T47D (cell line): Measurements from ENCODE around the gene NPTX1.

Experiments
- DNase-seq, 2 experiments: peaks; one replicate each; pipeline versions ENCODE4 v3.0.0 to v3.0.0-alpha.2; 2011 to 2012; ENCODE audit warnings: low read depth in 1 of 2, low spot score in 1 of 2
- JUND ChIP-seq: IDR thresholded peaks from 2 replicates; pipeline ENCODE4 v1.6.1; 2012; ENCODE audit warnings: low read depth
- in situ Hi-C: cut with HindIII; loops from 2 replicates; pipeline ENCODE4 v1.10.0; 2016; ENCODE audit warnings: low sequenced_read_pairs, low pct_unique_long_range_greater_than_20kb

NPTX1 gene

GRCh38 chr17:80439499-80439898 is 36.9 kb downstream of the NPTX1 start:
- DNase-seq = no peak
- no peak for TF ChIP-seq JUND
- in situ Hi-C loops = no loop called here

GRCh38 chr17:80438806-80439205 is 37.6 kb downstream of the NPTX1 start:
- TF ChIP-seq JUND = no peak
- in situ Hi-C loops = no loop called here

GRCh38 chr17:80437532-80437931 is 38.9 kb downstream of the NPTX1 start:
- DNase-seq = no peak
- no peak for TF ChIP-seq JUND
- in situ Hi-C loops = no loop called here

More at GRCh38 chr17:80438806-80439205, 37.6 kb downstream of the NPTX1 start:
- no peak for DNase-seq

- no peak for TF ChIP-seq JUND
- in situ Hi-C loops = no loop called here
- no peak for DNase-seq
Measured at GRCh38 chr17:80433916-80434666, 42.3 kb downstream of the NPTX1 start.

- DNase-seq = no peak
- in situ Hi-C loops = no loop called here
- no peak for TF ChIP-seq JUND
Measured at GRCh38 chr17:80432961-80433550, 43.4 kb downstream of the NPTX1 start.

- no peak for TF ChIP-seq JUND
- in situ Hi-C loops = no loop called here
- no peak for DNase-seq
Measured at GRCh38 chr17:80432350-80432955, 44.0 kb downstream of the NPTX1 start.

- TF ChIP-seq JUND = no peak
- in situ Hi-C loops = no loop called here
- no peak for DNase-seq
Measured at GRCh38 chr17:80431246-80432195, 44.9 kb downstream of the NPTX1 start.

- no peak for DNase-seq
- TF ChIP-seq JUND = no peak
- in situ Hi-C loops = no loop called here
Measured at GRCh38 chr17:80430446-80431245, 45.8 kb downstream of the NPTX1 start.

GRCh38 chr17:80429356-80430275 is 46.8 kb downstream of the NPTX1 start:
- no peak for DNase-seq
- TF ChIP-seq JUND = no peak
- in situ Hi-C loops = no loop called here

- peak in 1 of 2 experiments; percentile 25 for DNase-seq
- no peak for TF ChIP-seq JUND
- in situ Hi-C loops = no loop called here
Measured at GRCh38 chr17:80428796-80429195, 47.6 kb downstream of the NPTX1 start.

GRCh38 chr17:80428363-80428762 is 48.0 kb downstream of the NPTX1 start:
- DNase-seq = no peak
- in situ Hi-C loops = no loop called here
- TF ChIP-seq JUND = no peak
